Stimulated activated naive B cell treated with anti-CD40 and anti-IgM and Interleukin-4, amounts not matched to agents 10 μg/mL and 1 μg/mL and 100 μg/mL, for 72 hours (primary cell): ENCODE results near the gene GRM4.
A peak's percentile ranks its signal among the peaks of the same experiment; 100 is the strongest.

ENCODE experiments used
- ATAC-seq, 2 donors: fragments of 150-1000 bp; cut with Tn5 transposase; replicated peaks; 2 replicates each; pipeline ENCODE4 v1.10.0; 2021; ENCODE audit warnings: moderate library complexity in 1 of 2
- DNase-seq: peaks from one replicate; pipeline ENCODE4 v3.0.0; 2021
- H3K27ac Mint-ChIP-seq: one replicate; pipeline ENCODE4 v1.8.0; 2022; ENCODE audit warnings: mild to moderate bottlenecking, mixed read lengths
- H3K27me3 Mint-ChIP-seq, 2 donors: one replicate each; pipeline ENCODE4 v1.8.0; 2022; ENCODE audit warnings: mixed read lengths in 2 of 2
- H3K36me3 Mint-ChIP-seq, 2 donors: one replicate each; pipeline ENCODE4 v1.8.0; 2022; ENCODE audit warnings: mixed read lengths in 2 of 2, mild to moderate bottlenecking in 1 of 2
- H3K4me1 Mint-ChIP-seq, 2 donors: one replicate each; pipeline ENCODE4 v1.8.0; 2022; ENCODE audit warnings: mixed read lengths in 2 of 2, mild to moderate bottlenecking in 1 of 2
- H3K4me3 Mint-ChIP-seq, 2 donors: one replicate each; pipeline ENCODE4 v1.8.0; 2022; ENCODE audit warnings: mild to moderate bottlenecking in 2 of 2, mixed read lengths in 2 of 2, moderate library complexity in 1 of 2
- H3K9me3 Mint-ChIP-seq, 2 donors: one replicate each; pipeline ENCODE4 v1.8.0; 2022; ENCODE audit warnings: mixed read lengths in 2 of 2, mild to moderate bottlenecking in 1 of 2

The GRM4 gene

GRCh38 chr6:34067814-34068213 is 78.1 kb downstream of the GRM4 start:
- H3K4me3 Mint-ChIP-seq = no peak overlapping the region
- H3K27me3 Mint-ChIP-seq = peaks cover 14 to 23% of the 10 kb centered on the region in 2 donors
- no peak overlapping the region for H3K27ac Mint-ChIP-seq
- H3K4me1 Mint-ChIP-seq = no peaks in the 10 kb centered on the region
- DNase-seq = no peak
- no peaks in the 10 kb centered on the region for H3K36me3 Mint-ChIP-seq
- peak; percentile 36 for ATAC-seq
- no peaks in the 10 kb centered on the region for H3K9me3 Mint-ChIP-seq

- no peak for DNase-seq
- Mint-ChIP-seq H3K36me3 (no peaks in the 10 kb centered on the region), H3K4me3 (no peak overlapping the region), H3K27ac (no peak overlapping the region), H3K9me3 (no peaks in the 10 kb centered on the region), H3K27me3 (peaks cover 14 to 27% of the 10 kb centered on the region in 2 donors), H3K4me1 (no peaks in the 10 kb centered on the region)
- no peak for ATAC-seq
Observed at GRCh38 chr6:34066772-34067770, 78.8 kb downstream of the GRM4 start.

- ATAC-seq (no peak), DNase-seq (no peak)
- Mint-ChIP-seq H3K4me1 (no peaks in the 10 kb centered on the region), H3K4me3 (no peak overlapping the region), H3K36me3 (no peaks in the 10 kb centered on the region), H3K9me3 (no peaks in the 10 kb centered on the region), H3K27ac (no peak overlapping the region), H3K27me3 (peaks cover 14 to 27% of the 10 kb centered on the region in 2 donors)
Observed at GRCh38 chr6:34066218-34066571, 79.7 kb downstream of the GRM4 start.

- Mint-ChIP-seq H3K36me3 (no peaks in the 10 kb centered on the region), H3K4me1 (no peaks in the 10 kb centered on the region), H3K27ac (no peak overlapping the region), H3K9me3 (no peaks in the 10 kb centered on the region), H3K4me3 (no peak overlapping the region), H3K27me3 (peaks cover 14 to 27% of the 10 kb centered on the region in 2 donors)
- ATAC-seq (no peak), DNase-seq (no peak)
Observed at GRCh38 chr6:34065466-34066217, 80.2 kb downstream of the GRM4 start.

- Mint-ChIP-seq H3K4me3 (no peak overlapping the region), H3K36me3 (no peaks in the 10 kb centered on the region), H3K9me3 (no peaks in the 10 kb centered on the region), H3K27ac (no peak overlapping the region), H3K27me3 (peaks cover 14 to 28% of the 10 kb centered on the region in 2 donors), H3K4me1 (no peaks in the 10 kb centered on the region)
- ATAC-seq = no peak
- DNase-seq = no peak
Observed at GRCh38 chr6:34064675-34065074, 81.2 kb downstream of the GRM4 start.

- Mint-ChIP-seq H3K27ac (peak overlapping the region; percentile 20), H3K27me3 (peaks cover 14 to 32% of the 10 kb centered on the region in 2 donors), H3K4me3 (no peak overlapping the region), H3K9me3 (no peaks in the 10 kb centered on the region), H3K4me1 (no peaks in the 10 kb centered on the region), H3K36me3 (no peaks in the 10 kb centered on the region)
- DNase-seq (no peak), ATAC-seq (no peak)
Observed at GRCh38 chr6:34063651-34064050, 82.2 kb downstream of the GRM4 start.

GRCh38 chr6:34062815-34063214 is 83.1 kb downstream of the GRM4 start:
- Mint-ChIP-seq H3K4me3 (no peak overlapping the region), H3K36me3 (no peaks in the 10 kb centered on the region), H3K9me3 (no peaks in the 10 kb centered on the region), H3K27me3 (peaks cover 14 to 34% of the 10 kb centered on the region in 2 donors), H3K4me1 (no peaks in the 10 kb centered on the region), H3K27ac (no peak overlapping the region)
- no peak for ATAC-seq
- no peak for DNase-seq

GRCh38 chr6:34062156-34062555 is 83.7 kb downstream of the GRM4 start:
- no peaks in the 10 kb centered on the region for H3K9me3 Mint-ChIP-seq
- no peaks in the 10 kb centered on the region for H3K4me1 Mint-ChIP-seq
- H3K27ac Mint-ChIP-seq = no peak overlapping the region
- H3K27me3 Mint-ChIP-seq = peaks cover 14 to 38% of the 10 kb centered on the region in 2 donors
- ATAC-seq (no peak), DNase-seq (no peak)
- H3K36me3 Mint-ChIP-seq = no peaks in the 10 kb centered on the region
- no peak overlapping the region for H3K4me3 Mint-ChIP-seq

GRCh38 chr6:34061348-34061747 is 84.5 kb downstream of the GRM4 start:
- no peaks in the 10 kb centered on the region for H3K9me3 Mint-ChIP-seq
- H3K27me3 Mint-ChIP-seq = peaks cover 14 to 38% of the 10 kb centered on the region in 2 donors
- no peaks in the 10 kb centered on the region for H3K4me1 Mint-ChIP-seq
- DNase-seq = no peak
- H3K36me3 Mint-ChIP-seq = no peaks in the 10 kb centered on the region
- no peak for ATAC-seq
- no peak overlapping the region for H3K4me3 Mint-ChIP-seq
- H3K27ac Mint-ChIP-seq = no peak overlapping the region

- ATAC-seq (no peak), DNase-seq (no peak)
- Mint-ChIP-seq H3K36me3 (no peaks in the 10 kb centered on the region), H3K27ac (no peak overlapping the region), H3K27me3 (peaks cover 21 to 31% of the 10 kb centered on the region in 2 donors), H3K4me3 (no peak overlapping the region), H3K4me1 (peaks cover 0 to 2% of the 10 kb centered on the region in 2 donors), H3K9me3 (no peaks in the 10 kb centered on the region)
Observed at GRCh38 chr6:34059914-34060313, 86.0 kb downstream of the GRM4 start.

- H3K36me3 Mint-ChIP-seq = no peaks in the 10 kb centered on the region
- DNase-seq (no peak), ATAC-seq (no peak)
- peaks cover 27 to 29% of the 10 kb centered on the region in 2 donors for H3K27me3 Mint-ChIP-seq
- H3K27ac Mint-ChIP-seq = no peak overlapping the region
- H3K4me1 Mint-ChIP-seq = peaks cover 0 to 2% of the 10 kb centered on the region in 2 donors
- no peaks in the 10 kb centered on the region for H3K9me3 Mint-ChIP-seq
- no peak overlapping the region for H3K4me3 Mint-ChIP-seq
Observed at GRCh38 chr6:34059136-34059731, 86.7 kb downstream of the GRM4 start.

GRCh38 chr6:34057790-34058189 is 88.1 kb downstream of the GRM4 start:
- DNase-seq (no peak), ATAC-seq (no peak)
- Mint-ChIP-seq H3K27ac (no peak overlapping the region), H3K36me3 (no peaks in the 10 kb centered on the region), H3K4me1 (peaks cover 0 to 2% of the 10 kb centered on the region in 2 donors), H3K9me3 (no peaks in the 10 kb centered on the region), H3K4me3 (no peak overlapping the region), H3K27me3 (peaks cover 18 to 21% of the 10 kb centered on the region in 2 donors)

GRCh38 chr6:34057191-34057590 is 88.7 kb downstream of the GRM4 start:
- H3K4me1 Mint-ChIP-seq = peaks cover 0 to 2% of the 10 kb centered on the region in 2 donors
- ATAC-seq (no peak), DNase-seq (no peak)
- H3K27me3 Mint-ChIP-seq = peaks cover 18 to 20% of the 10 kb centered on the region in 2 donors
- no peaks in the 10 kb centered on the region for H3K9me3 Mint-ChIP-seq
- H3K36me3 Mint-ChIP-seq = no peaks in the 10 kb centered on the region
- no peak overlapping the region for H3K4me3 Mint-ChIP-seq
- H3K27ac Mint-ChIP-seq = no peak overlapping the region

- H3K27me3 Mint-ChIP-seq = peaks cover 18 to 23% of the 10 kb centered on the region in 2 donors
Observed at GRCh38 chr6:34056305-34057108, 89.4 kb downstream of the GRM4 start.

More at GRCh38 chr6:34056305-34057108, 89.4 kb downstream of the GRM4 start:
- DNase-seq (no peak), ATAC-seq (peak; percentile 24 to 36)
- H3K9me3 Mint-ChIP-seq = no peaks in the 10 kb centered on the region
- H3K36me3 Mint-ChIP-seq = no peaks in the 10 kb centered on the region
- no peak overlapping the region for H3K27ac Mint-ChIP-seq
- no peak overlapping the region for H3K4me3 Mint-ChIP-seq
- peaks cover 0 to 2% of the 10 kb centered on the region in 2 donors for H3K4me1 Mint-ChIP-seq
